GM19043 (cell line): Measurements from ENCODE around the gene MPP3.
"Not testable (repeated sequence)": the region's sequence is repeated elsewhere in the genome, so short reads cannot be mapped to it uniquely, and the experiment has no call there.

Experiments used
- ATAC-seq: cut with Tn5 transposase; IDR thresholded peaks from one replicate; pipeline ENCODE4 v1.9.1; 2021; ENCODE audit warnings: low read depth; ENCODE audit not compliant: unreplicated experiment

The MPP3 gene

GRCh38 chr17:43832976-43833829, at the start of gene MPP3:
MPP3 (minus strand) TSS chr17:43833146; CDS start chr17:43831906, 1,240 bp downstream.
- no peak for ATAC-seq

DNA sequence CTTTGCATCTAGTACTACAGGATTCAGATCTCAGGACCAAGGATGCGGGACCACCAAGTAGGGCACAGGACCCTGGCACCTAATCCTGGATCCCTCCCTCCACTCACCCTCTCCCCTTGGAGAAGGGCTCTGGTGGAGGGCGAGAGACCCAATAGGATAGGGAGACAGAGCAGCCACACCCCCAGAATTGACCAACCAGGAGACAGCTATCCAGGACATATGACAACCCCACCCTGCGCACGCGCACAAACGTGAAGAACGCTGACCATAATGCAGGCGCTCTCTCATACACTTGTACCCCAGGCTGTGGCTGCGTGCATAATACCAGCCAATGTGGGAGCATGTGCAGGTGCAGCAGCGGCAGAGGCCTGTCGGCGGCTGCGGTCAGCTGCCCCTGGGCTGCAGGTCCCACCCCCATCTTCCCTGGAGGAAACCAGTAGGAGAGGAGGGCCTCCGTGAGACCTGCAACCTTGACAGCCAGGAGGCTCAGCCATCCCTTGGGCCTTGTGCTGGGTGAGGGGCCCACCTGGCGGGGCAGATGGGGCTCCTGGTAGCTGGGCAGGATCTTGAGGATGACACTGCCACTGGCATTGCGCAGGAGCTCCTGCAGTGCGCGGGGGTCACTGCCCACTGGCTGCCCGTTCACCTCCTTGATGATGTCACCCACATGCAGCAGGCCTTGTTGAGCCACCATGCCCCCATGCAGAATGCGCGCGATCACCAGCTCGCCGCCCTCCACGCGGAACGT, 49.0 kb upstream of the MPP3 start:
- no peak for ATAC-seq

- no peak for ATAC-seq
Measured at GRCh38 chr17:43881181-43881580, 48.2 kb upstream of the MPP3 start.

GRCh38 chr17:43880420-43880991, 47.6 kb upstream of the MPP3 start:
- no peak for ATAC-seq

- no peak for ATAC-seq
Measured at GRCh38 chr17:43879723-43880419, 46.9 kb upstream of the MPP3 start.

DNA sequence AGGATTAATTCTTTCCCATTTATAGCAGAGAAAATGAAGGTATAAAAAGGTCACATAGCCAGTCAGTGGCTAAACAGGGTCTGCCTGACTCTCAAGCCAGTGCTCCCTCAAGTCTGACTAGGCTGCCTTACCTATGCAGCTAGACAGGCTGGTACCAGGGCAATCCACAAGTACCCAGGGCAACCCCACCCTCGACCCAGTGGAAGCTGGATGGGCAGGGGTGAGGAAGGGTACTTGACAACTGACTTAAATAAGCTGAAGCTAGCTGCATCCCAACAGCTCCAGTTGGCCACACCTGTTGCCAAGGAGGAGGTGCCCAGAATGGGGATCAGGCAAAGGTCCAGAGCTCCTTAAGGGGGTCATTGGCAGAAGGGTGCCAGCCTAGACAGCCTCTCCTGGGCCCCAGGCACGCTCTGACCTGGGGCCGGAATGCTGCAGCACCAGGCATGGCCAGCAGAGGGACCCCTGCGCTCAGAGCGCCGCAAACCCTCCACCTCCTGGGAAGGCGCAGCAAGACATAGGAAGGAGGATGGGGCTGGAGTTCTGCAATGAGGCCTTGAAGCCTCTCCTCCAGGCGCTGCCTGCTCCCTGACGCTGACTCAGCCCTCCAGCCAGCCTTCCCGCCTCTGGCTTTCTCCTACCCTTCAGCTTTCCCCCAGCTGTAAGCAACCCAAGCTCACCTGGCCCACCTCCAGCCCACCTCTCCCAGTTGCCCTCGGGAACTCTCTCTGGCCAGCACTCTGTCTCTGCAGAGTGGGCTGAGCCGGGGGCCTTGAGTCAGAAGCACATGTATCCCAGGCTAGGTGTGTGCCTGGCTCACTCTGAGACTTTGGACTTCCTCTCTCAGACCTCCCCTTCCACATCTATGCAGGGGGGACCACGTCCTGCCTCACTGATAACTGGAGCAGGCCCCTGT, 45.6 kb upstream of the MPP3 start:
- ATAC-seq, result no peak

DNA sequence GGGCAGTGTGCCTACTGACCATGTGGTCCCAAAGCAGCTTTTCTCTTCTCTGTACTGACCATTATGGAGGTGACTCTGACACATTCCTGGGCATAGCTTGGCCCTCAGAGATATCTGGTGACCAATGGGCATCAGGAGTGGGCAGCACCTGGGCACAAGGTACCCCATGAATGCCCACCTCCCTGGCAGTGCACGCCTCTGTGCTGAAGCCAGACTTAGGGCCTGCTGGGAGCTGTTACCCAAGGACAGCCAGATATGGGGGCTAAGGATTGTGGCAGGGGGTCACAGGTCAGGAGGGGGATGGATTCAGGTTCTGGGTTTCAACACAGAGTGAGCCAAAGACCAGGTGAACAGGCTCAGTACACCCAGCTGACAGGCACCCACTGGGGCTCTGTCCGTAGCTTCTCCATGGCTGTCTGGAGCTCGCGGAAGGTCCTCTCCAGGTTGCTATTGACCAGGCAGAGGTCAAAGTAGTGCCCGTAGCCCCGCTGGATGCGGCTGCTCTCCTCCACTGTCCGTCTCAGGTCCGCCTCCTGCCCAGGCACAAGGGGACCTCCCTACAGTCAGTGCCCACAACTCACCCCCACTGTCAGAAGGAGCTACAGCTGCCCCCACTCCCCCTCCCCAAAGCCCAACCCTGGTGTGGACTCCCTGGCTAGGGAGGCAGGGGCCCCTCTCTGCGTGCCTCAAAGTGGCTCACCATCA, 44.7 kb upstream of the MPP3 start:
- no peak for ATAC-seq

- no peak for ATAC-seq
Measured at GRCh38 chr17:43877031-43877430, 44.1 kb upstream of the MPP3 start.

GRCh38 chr17:43875476-43876147, 42.7 kb upstream of the MPP3 start:
- no peak for ATAC-seq

- no peak for ATAC-seq
Measured at GRCh38 chr17:43874293-43874692, 41.3 kb upstream of the MPP3 start.

GRCh38 chr17:43873815-43874214, 40.9 kb upstream of the MPP3 start:
- ATAC-seq, result no peak

- no peak for ATAC-seq
Measured at GRCh38 chr17:43873091-43873490, 40.1 kb upstream of the MPP3 start.

- no peak for ATAC-seq
Measured at GRCh38 chr17:43871946-43872690, 39.2 kb upstream of the MPP3 start.

GRCh38 chr17:43869031-43869430, 36.1 kb upstream of the MPP3 start:
- not testable (repeated sequence) for ATAC-seq

DNA sequence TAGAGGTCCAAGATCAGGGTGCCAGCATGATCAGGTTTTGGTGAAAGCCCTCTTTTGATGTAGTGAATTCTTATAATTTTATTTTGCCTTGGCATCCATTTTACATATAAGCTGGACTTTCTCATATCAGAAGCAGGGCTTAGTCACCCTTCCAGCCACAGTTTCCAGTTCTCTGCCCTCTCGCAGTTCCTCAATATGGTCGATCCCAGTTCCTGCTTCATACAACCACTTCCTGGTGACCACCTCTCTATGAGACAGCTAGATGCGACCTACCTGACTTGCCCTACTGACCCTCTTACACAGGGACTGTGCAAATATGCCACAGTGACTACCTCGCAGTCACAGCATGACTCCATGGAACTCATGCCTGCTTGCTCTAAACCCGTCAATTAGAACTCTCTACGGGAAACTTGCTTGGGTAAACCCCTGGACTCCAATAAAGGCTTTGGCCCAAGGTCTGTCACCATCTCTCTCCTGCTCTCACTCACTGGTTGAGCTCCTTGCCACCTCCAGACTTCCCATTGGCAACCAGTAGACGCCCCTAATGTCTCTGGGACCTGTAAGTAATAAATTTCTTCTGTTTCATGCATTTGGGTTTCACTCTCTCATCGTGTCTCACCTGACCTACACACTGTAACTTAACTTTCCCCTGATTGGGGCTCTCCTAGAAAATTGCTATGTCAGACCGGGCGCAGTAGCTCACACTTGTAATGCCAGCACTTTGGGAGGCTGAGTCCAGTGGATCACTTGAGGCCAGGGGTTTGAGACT, 35.5 kb upstream of the MPP3 start:
- no peak for ATAC-seq

DNA sequence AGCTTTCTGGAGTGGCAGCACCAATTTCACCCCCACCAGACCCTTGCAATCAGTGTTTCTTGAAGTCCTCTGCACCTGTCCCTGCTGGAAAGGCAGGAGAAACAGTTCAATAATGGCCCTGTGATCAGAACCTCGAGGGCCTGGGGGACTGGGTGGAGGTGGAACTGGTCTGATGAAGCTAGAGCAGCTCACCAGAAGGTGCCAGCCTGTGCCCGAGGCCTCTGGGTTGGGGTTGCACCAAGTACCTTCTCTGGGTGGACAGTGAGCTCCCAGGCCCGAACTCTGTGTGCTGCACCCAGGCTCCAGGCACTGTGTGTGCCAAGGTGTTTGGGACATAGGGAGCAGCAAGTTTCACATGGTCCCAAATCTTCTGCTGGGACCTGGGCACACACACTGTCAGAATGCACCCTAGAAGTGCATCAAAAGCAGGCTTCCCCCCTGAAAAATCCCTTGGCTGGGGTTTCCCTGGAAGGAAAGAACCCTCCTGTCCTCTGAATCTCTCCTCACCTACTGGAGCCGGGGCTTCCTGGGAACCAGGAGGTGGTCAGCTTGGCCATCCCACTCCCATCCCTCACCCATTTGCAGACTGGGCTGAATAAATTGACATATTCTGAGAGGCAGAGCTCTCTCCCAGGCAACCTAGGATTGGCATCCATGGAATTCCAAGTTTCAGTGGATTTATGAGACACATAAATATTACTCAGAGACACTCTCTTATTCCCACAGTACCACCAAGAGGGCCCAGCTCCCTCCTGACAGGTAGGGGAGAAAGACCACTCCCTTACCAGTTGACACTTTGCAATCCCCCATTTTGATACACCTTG, 31.4 kb upstream of the MPP3 start:
- no peak for ATAC-seq
